DND-41 (cell line): ENCODE measurements around the gene IQCH.
"Not testable (repeated sequence)": the region's sequence is repeated elsewhere in the genome, so short reads cannot be mapped to it uniquely, and the experiment has no call there.

Experiments used
- ATAC-seq: fragments of 200-7000 bp; cut with Tn5 transposase; 3 replicates; pipeline ENCODE4 v1.9.1; 2021; ENCODE audit warnings: low read depth; ENCODE audit not compliant: insufficient read depth
- DNase-seq: peaks from one replicate; pipeline ENCODE4 v3.0.0-alpha.2; 2020
- H2AFZ ChIP-seq: 2 replicates; pipeline ENCODE4 v1.6.0; 2012; ENCODE audit warnings: low read depth, low read length
- H3K27ac ChIP-seq: 2 replicates; pipeline ENCODE4 v1.5.1; 2012; ENCODE audit warnings: low read length, inconsistent platforms
- H3K27me3 ChIP-seq: fragments of 200-600 bp; sonication (generic); 2 replicates; pipeline ENCODE4 v1.6.0; 2012; ENCODE audit warnings: low read length, mild to moderate bottlenecking, inconsistent platforms; ENCODE audit not compliant: insufficient read depth, poor library complexity
- H3K36me3 ChIP-seq: 2 replicates; pipeline ENCODE4 v1.5.1; 2012; ENCODE audit warnings: low read length, inconsistent platforms; ENCODE audit not compliant: insufficient read depth
- H3K4me1 ChIP-seq: 2 replicates; pipeline ENCODE4 v1.5.1; 2012; ENCODE audit warnings: mild to moderate bottlenecking, low read length; ENCODE audit not compliant: insufficient read depth
- H3K4me2 ChIP-seq: 2 replicates; pipeline ENCODE4 v1.6.0; 2012; ENCODE audit warnings: mild to moderate bottlenecking, moderate library complexity, low read length, inconsistent platforms; ENCODE audit not compliant: insufficient read depth
- H3K4me3 ChIP-seq, 2 experiments: fragments of 200-600 bp in 1 of 2; shearing (Covaris generic) in 1 of 2; 2 replicates each; pipeline ENCODE4 v1.5.1; 2012 to 2016; ENCODE audit warnings: inconsistent platforms in 2 of 2, low read length in 2 of 2, mild to moderate bottlenecking in 2 of 2, low read depth in 1 of 2, moderate library complexity in 1 of 2
- H3K79me2 ChIP-seq: 2 replicates; pipeline ENCODE4 v1.6.0; 2012; ENCODE audit warnings: low read length, inconsistent platforms; ENCODE audit not compliant: insufficient read depth
- H3K9ac ChIP-seq: 2 replicates; pipeline ENCODE4 v1.6.0; 2012; ENCODE audit warnings: low read depth, mild to moderate bottlenecking, inconsistent platforms, low read length, moderate library complexity
- H3K9me3 ChIP-seq: 2 replicates; pipeline ENCODE4 v1.5.1; 2012; ENCODE audit warnings: low read length, moderate library complexity, mild to moderate bottlenecking, inconsistent platforms; ENCODE audit not compliant: insufficient read depth, severe bottlenecking
- H4K20me1 ChIP-seq: 2 replicates; pipeline ENCODE4 v1.6.0; 2012; ENCODE audit warnings: low read length; ENCODE audit not compliant: insufficient read depth
- CTCF ChIP-seq: IDR thresholded peaks from 2 replicates; pipeline ENCODE4 v1.5.1; 2012; ENCODE audit warnings: borderline replicate concordance, low read length, moderate library complexity, mild to moderate bottlenecking; ENCODE audit not compliant: poor library complexity, severe bottlenecking; ENCODE audit errors: extremely low read depth
- EZH2 ChIP-seq: IDR thresholded peaks from 3 replicates; pipeline ENCODE4 v1.6.1; 2012; ENCODE audit warnings: borderline replicate concordance, low read depth, mild to moderate bottlenecking, moderate library complexity, low read length, inconsistent platforms; ENCODE audit not compliant: severe bottlenecking

The IQCH gene

GRCh38 chr15:67280217-67280616 is 25.6 kb downstream of the IQCH start:
- DNase-seq, result no peak
- no peaks in the 10 kb centered on the region for H4K20me1 ChIP-seq
- ATAC-seq, result no peak
- no peak overlapping the region for H3K9ac ChIP-seq
- no peak overlapping the region for H3K4me2 ChIP-seq
- H2AFZ ChIP-seq, result no peak overlapping the region
- no peaks in the 10 kb centered on the region for H3K9me3 ChIP-seq
- no peaks in the 10 kb centered on the region for H3K27me3 ChIP-seq
- TF ChIP-seq EZH2 (no peak), CTCF (no peak)
- no peak overlapping the region for H3K27ac ChIP-seq
- H3K36me3 ChIP-seq, result no peaks in the 10 kb centered on the region
- no peaks in the 10 kb centered on the region for H3K79me2 ChIP-seq
- no peaks in the 10 kb centered on the region for H3K4me1 ChIP-seq
- no peak overlapping the region for H3K4me3 ChIP-seq

GRCh38 chr15:67281714-67282113 is 27.1 kb downstream of the IQCH start:
- H3K36me3 ChIP-seq, result no peaks in the 10 kb centered on the region
- H3K4me2 ChIP-seq, result no peak overlapping the region
- no peak overlapping the region for H3K4me3 ChIP-seq
- H4K20me1 ChIP-seq, result no peaks in the 10 kb centered on the region
- ATAC-seq (no peak), DNase-seq (no peak)
- H3K79me2 ChIP-seq, result no peaks in the 10 kb centered on the region
- TF ChIP-seq EZH2 (no peak), CTCF (no peak)
- H3K4me1 ChIP-seq, result no peaks in the 10 kb centered on the region
- no peak overlapping the region for H3K27ac ChIP-seq
- no peak overlapping the region for H3K9ac ChIP-seq
- H3K27me3 ChIP-seq, result no peaks in the 10 kb centered on the region
- H3K9me3 ChIP-seq, result no peaks in the 10 kb centered on the region
- H2AFZ ChIP-seq, result no peak overlapping the region

GRCh38 chr15:67285625-67286024 is 31.0 kb downstream of the IQCH start:
- not testable (repeated sequence) for DNase-seq, H4K20me1 ChIP-seq, H3K27me3 ChIP-seq, H2AFZ ChIP-seq, H3K4me2 ChIP-seq, H3K4me1 ChIP-seq, H3K9me3 ChIP-seq, H3K4me3 ChIP-seq, H3K36me3 ChIP-seq, H3K9ac ChIP-seq, ATAC-seq, H3K79me2 ChIP-seq, H3K27ac ChIP-seq

- H3K4me3 ChIP-seq, H3K9me3 ChIP-seq, H3K79me2 ChIP-seq, H2AFZ ChIP-seq, ATAC-seq, H4K20me1 ChIP-seq, H3K4me1 ChIP-seq, H3K27ac ChIP-seq, DNase-seq, H3K36me3 ChIP-seq, H3K9ac ChIP-seq, H3K4me2 ChIP-seq, H3K27me3 ChIP-seq: not testable (repeated sequence)
Measured at GRCh38 chr15:67286400-67286799, 31.8 kb downstream of the IQCH start.
